Upper lobe of left lung (tissue), 4 donors: ENCODE results near the gene TAPBPL.

ENCODE experiments used
- CTCF ChIP-seq, 6 experiments: fragments of 450-650 bp in 4 of 6; fragments of 200-600 bp in 2 of 6; sonication (generic) in 2 of 6; IDR thresholded peaks; one replicate each; pipeline ENCODE4 v1.5.1; 2016 to 2019; ENCODE audit warnings: antibody characterized with exemption in 6 of 6
- EP300 ChIP-seq, 4 donors: sonication (generic); formaldehyde crosslinking; IDR thresholded peaks; one replicate each; pipeline ENCODE4 v1.5.1; 2017; ENCODE audit warnings: antibody characterized with exemption in 4 of 4, control low read depth in 2 of 4
- POLR2A ChIP-seq, 4 donors: fragments of 450-650 bp; IDR thresholded peaks; one replicate each; pipeline ENCODE4 v1.5.1; 2016 to 2017; ENCODE audit warnings: antibody characterized with exemption in 4 of 4, mild to moderate bottlenecking in 2 of 4
- POLR2AphosphoS5 ChIP-seq, 2 donors: sonication (generic); formaldehyde crosslinking; IDR thresholded peaks; one replicate each; pipeline ENCODE4 v1.5.1; 2017; ENCODE audit warnings: antibody characterized with exemption in 2 of 2

- TF ChIP-seq POLR2AphosphoS5 (IDR thresholded peaks at IDR 0.05) (no peak), CTCF (IDR thresholded peaks at IDR 0.05) (no peak), POLR2A (IDR thresholded peaks at IDR 0.05) (no peak), EP300 (IDR thresholded peaks at IDR 0.05) (no peak)
These were observed 5.5 kb downstream of the TAPBPL start for GRCh38 chr12:6457220-6457945.
